Measurements from ENCODE around the gene NEDD4L.

The NEDD4L gene

DNA sequence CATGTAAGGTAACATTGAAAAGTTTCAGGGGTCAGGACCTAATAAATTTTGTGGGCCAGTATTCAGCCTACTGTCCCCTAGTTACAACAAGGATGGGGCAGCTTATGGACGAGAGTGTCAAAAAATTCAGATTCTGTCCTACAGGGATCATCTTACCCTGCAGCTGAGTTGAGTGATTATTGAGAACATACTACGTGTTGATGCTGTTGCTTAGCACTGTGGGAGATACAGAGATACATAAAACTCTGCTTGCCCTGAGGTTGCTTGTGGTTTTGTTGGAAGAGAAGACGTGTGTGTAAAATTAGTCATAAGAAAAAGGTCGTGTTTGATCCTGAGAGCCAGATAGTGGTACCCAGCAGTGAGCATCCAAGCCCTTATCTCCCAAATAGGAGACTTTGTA is 253.2 kb downstream of the NEDD4L start (continued):
- TF ChIP-seq ZNF26 (tag by site-specific recombination; IDR thresholded peaks at IDR 0.05) (no peak), KLF7 (tag by site-specific recombination; IDR thresholded peaks at IDR 0.05; ENCODE audit: borderline replicate concordance) (no peak), ZNF624 (tag by site-specific recombination; IDR thresholded peaks at IDR 0.05) (no peak), ZNF394 (tag by site-specific recombination; IDR thresholded peaks at IDR 0.05; ENCODE audit: borderline replicate concordance) (no peak), ZNF610 (tag by site-specific recombination; IDR thresholded peaks at IDR 0.05; ENCODE audit: borderline replicate concordance) (no peak), ZNF654 (tag by site-specific recombination; IDR thresholded peaks at IDR 0.05; ENCODE audit: low read depth) (no peak), REST (tag by site-specific recombination; IDR thresholded peaks at IDR 0.05) (no peak), SETDB1 (IDR thresholded peaks at IDR 0.05; ENCODE audit: insufficient read length, low read length) (no peak), ZNF311 (tag by site-specific recombination; IDR thresholded peaks at IDR 0.05; ENCODE audit: borderline replicate concordance) (no peak), ZNF571 (tag by site-specific recombination; IDR thresholded peaks at IDR 0.05) (no peak), ZNF138 (tag by site-specific recombination; IDR thresholded peaks at IDR 0.05; ENCODE audit: borderline replicate concordance) (no peak), ZNF449 (tag by site-specific recombination; IDR thresholded peaks at IDR 0.05) (no peak), AEBP2 (tag by site-specific recombination; IDR thresholded peaks at IDR 0.05; ENCODE audit: borderline replicate concordance) (no peak), SALL2 (tag by site-specific recombination; IDR thresholded peaks at IDR 0.05; ENCODE audit: borderline replicate concordance) (no peak), ZNF426 (tag by site-specific recombination; IDR thresholded peaks at IDR 0.05) (no peak), ZNF596 (tag by site-specific recombination; IDR thresholded peaks at IDR 0.05) (no peak), SCRT1 (tag by site-specific recombination; IDR thresholded peaks at IDR 0.05; ENCODE audit: borderline replicate concordance) (peak; percentile 86), ZNF10 (tag by site-specific recombination; IDR thresholded peaks at IDR 0.05) (no peak), BCL11B (tag by site-specific recombination; IDR thresholded peaks at IDR 0.05; ENCODE audit: low read depth) (no peak), ZNF202 (tag by site-specific recombination; IDR thresholded peaks at IDR 0.05; ENCODE audit: borderline replicate concordance) (no peak), ZBTB20 (tag by site-specific recombination; IDR thresholded peaks at IDR 0.05) (peak; percentile 84), INSM2 (tag by site-specific recombination; IDR thresholded peaks at IDR 0.05) (no peak), ZNF398 (tag by site-specific recombination; IDR thresholded peaks at IDR 0.05) (no peak)
- TF ChIP-seq, protein P1, sequence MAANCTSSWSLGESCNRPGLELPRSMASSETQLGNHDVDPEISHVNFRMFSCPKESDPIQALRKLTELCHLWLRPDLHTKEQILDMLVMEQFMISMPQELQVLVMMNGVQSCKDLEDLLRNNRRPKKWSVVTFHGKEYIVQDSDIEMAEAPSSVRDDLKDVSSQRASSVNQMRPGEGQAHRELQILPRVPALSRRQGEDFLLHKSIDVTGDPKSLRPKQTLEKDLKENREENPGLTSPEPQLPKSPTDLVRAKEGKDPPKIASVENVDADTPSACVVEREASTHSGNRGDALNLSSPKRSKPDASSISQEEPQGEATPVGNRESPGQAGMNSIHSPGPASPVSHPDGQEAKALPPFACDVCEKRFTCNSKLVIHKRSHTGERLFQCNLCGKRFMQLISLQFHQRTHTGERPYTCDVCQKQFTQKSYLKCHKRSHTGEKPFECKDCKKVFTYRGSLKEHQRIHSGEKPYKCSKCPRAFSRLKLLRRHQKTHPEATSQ (tag by site-specific recombination; IDR thresholded peaks at IDR 0.05): no peak
- TF ChIP-seq, protein P2, sequence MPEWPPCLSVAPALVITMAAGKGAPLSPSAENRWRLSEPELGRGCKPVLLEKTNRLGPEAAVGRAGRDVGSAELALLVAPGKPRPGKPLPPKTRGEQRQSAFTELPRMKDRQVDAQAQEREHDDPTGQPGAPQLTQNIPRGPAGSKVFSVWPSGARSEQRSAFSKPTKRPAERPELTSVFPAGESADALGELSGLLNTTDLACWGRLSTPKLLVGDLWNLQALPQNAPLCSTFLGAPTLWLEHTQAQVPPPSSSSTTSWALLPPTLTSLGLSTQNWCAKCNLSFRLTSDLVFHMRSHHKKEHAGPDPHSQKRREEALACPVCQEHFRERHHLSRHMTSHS (tag by site-specific recombination; IDR thresholded peaks at IDR 0.05): no peak
